GM18505 (cell line): ENCODE results near the gene TIGD4.

ENCODE experiments used
- ATAC-seq: cut with Tn5 transposase; IDR thresholded peaks from one replicate; pipeline ENCODE4 v1.9.1; 2021; ENCODE audit not compliant: unreplicated experiment
- POLR2A ChIP-seq: IDR thresholded peaks from 4 replicates; pipeline ENCODE4 v1.6.1; 2011; ENCODE audit warnings: borderline replicate concordance; ENCODE audit not compliant: insufficient read depth, insufficient read length; ENCODE audit errors: extremely low read depth

The TIGD4 gene

GRCh38 chr4:152779513-152780266 is at the start of gene TIGD4, which contains the start of gene ARFIP1:
Gene TIGD4 (minus strand): TSS chr4:152779730. CDS start chr4:152771004, 8,726 bp downstream.
Gene ARFIP1 (plus strand): TSS chr4:152779954. CDS start chr4:152829634, 49,680 bp downstream.
- peak; percentile 94 for ATAC-seq
- peak; percentile 78 for TF ChIP-seq POLR2A

DNA sequence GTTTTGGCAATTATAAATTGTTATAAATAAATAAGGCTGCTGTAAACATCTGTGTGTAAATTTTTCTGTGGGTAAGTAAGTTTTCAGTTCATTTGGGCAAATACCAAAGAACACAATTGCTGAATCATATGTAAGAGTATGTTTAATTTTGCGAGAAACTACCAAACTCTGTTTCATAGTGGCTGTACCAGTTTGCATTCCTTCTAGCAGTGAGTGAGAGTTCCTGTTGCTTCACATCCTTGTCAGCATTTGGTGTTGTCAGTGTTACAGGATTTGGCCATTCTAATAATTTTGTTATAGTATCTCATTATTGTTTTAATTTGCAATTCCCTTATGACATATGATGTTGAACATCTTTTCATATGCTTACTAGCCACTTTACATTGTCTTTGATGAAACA is 48.6 kb upstream of the TIGD4 start:
- no peak for ATAC-seq
- no peak for TF ChIP-seq POLR2A

DNA sequence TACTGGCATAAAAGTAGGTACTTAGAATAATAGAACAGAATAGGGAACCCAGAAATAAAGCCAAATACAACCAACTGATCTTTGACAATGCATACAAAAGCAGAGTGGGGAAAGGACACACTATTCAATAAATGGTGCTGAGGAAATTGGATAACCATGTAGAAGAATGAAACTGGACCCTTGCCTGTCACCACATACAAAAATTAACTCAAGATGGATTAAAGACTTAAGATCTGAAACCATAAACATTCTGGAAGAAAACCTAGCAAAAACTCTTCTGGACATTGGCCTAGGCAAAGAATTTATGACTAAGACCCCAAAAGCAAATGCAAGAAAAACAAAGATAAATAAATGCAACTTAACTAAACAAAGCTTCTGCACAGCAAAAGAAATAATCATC is 45.8 kb upstream of the TIGD4 start:
- no peak for TF ChIP-seq POLR2A
- no peak for ATAC-seq

- ATAC-seq: no peak
These were observed 45.0 kb upstream of the TIGD4 start for GRCh38 chr4:152824561-152824960.

GRCh38 chr4:152822323-152822722 is 42.8 kb upstream of the TIGD4 start:
- TF ChIP-seq POLR2A: no peak
- no peak for ATAC-seq

More at GRCh38 chr4:152824561-152824960, 45.0 kb upstream of the TIGD4 start:
- TF ChIP-seq POLR2A: no peak

GRCh38 chr4:152820073-152820472 is 40.5 kb upstream of the TIGD4 start:
- no peak for ATAC-seq
- no peak for TF ChIP-seq POLR2A

DNA sequence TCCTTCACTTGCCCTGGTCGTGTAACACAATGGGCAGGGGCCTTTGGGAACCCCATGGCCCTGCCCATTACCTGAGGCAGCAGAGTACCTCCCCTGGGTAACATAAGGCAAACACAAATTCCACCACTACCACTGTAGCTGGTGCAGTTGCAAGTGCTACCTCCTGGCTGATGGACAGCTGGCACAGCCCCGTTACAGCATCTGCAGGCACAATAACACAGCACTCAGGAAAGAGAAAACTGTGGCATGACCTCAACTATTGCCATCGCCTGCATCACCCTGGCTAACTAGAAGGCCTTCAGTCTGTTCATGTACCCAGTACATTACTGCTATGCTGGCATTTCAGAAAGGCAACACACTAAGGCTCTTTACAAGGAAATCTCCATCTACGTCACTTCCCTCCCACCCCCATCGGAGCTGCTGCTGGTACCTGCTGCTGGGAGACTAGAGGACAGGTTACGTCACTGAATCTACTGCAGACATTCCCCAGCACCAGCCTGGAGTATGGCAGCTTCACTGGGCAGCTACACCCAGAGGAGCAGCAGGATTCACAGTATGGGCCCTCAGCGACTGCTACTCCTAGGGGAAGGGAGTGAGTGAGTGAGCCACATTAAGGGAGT is 39.6 kb upstream of the TIGD4 start:
- no peak for ATAC-seq
- TF ChIP-seq POLR2A: no peak

DNA sequence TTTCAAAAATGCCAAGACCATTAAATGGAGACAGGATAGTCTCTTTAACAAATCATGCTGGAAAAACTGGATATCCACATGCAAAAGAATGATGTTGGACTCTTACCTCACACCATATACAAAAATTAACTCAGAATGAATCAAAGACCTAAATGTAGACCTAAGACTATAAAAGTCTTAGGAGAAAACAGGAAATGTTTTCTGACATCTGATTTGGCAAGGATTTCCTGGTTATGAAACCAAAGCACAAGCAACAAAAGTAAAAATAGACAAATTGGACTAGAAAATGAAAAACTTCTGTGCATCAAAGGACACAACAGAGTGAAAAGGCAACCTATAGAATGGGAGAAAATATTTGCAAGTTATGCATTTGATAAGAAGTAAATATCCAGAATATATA is 37.8 kb upstream of the TIGD4 start:
- TF ChIP-seq POLR2A: no peak
- ATAC-seq: no peak

- TF ChIP-seq POLR2A: no peak
- no peak for ATAC-seq
These were observed 35.5 kb upstream of the TIGD4 start for GRCh38 chr4:152815078-152815477.

DNA sequence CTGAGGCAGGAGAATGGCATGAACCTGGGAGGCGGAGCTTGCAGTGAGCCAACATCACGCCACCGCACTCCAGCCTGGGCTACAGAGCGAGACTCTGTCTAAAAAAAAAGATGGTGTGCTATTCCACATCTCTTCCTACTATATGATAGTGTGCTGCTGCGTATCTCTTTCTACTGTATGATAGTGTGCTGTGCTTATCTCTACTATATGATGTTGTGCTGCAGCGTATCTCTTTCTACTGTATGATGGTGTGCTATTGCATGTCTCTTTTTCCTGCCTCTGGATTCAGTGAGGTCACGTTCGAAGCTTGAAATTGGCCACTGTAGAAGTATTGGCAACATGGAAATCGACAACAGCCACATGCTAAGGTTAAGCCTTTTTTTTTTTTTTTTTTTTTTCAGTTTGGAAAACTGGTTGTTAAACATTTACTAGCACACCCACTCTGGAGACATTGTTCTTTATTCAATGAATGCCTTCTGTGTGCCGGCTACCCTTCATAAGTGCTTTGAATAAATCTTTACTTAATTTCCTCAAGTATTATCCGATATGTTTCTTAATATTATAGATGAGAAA is 31.3 kb upstream of the TIGD4 start:
- TF ChIP-seq POLR2A: no peak
- no peak for ATAC-seq

- no peak for TF ChIP-seq POLR2A
- ATAC-seq: no peak
These were observed 29.1 kb upstream of the TIGD4 start for GRCh38 chr4:152808670-152809069.

- ATAC-seq: no peak
These were observed 27.8 kb upstream of the TIGD4 start for GRCh38 chr4:152807294-152807829.

GRCh38 chr4:152806501-152807125 is 27.1 kb upstream of the TIGD4 start:
- no peak for TF ChIP-seq POLR2A
- ATAC-seq: no peak

More at GRCh38 chr4:152807294-152807829, 27.8 kb upstream of the TIGD4 start:
- TF ChIP-seq POLR2A: no peak
